HG03064 (cell line): ENCODE measurements around the gene SFTA2.
"Not testable (repeated sequence)": the region's sequence is repeated elsewhere in the genome, so short reads cannot be mapped to it uniquely, and the experiment has no call there.

Source experiments
- ATAC-seq: cut with Tn5 transposase; IDR thresholded peaks from one replicate; pipeline ENCODE4 v1.9.1; 2021; ENCODE audit warnings: low read depth; ENCODE audit not compliant: unreplicated experiment

The SFTA2 gene

GRCh38 chr6:30944051-30944450, 12.1 kb upstream of the SFTA2 start:
- ATAC-seq: no peak

GRCh38 chr6:30942338-30943060, 10.5 kb upstream of the SFTA2 start:
- ATAC-seq: no peak

DNA sequence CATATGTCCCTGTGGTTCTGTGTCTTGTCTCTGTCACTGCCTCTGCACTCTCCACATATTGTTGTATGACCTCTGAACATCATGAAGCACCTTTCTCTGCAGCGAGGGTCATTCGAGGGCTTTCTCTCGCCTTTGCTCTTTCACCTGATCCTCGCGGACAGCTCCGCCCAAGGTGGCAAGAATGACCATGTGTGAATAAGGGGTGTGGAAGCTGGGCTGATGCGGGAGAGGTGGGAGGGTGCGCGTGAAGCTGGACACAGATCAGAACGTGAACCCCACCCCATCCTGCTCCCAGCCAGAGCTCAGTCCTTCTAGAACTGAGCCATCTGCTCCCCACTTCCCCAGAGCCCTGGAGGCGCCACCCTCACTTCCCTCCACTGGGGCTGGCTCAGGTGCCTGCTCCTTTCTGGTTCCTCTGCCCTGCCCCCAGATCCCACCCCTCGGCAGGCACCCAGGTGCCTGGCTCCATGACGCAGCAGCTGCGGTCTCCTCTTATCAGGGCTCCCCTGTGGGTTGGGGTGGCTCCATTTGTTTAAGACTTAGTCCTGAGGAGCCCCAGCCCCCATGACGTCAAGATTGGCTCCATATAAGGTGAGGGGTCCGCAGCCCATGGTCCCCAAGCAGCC, 8.5 kb upstream of the SFTA2 start, which contains the start of gene MUCL3:
MUCL3 (plus strand) TSS at position 613 of the 626 bp plus-strand sequence. CDS start 27 bp downstream, outside the sequence.
- ATAC-seq: no peak

GRCh38 chr6:30939473-30939872, 7.5 kb upstream of the SFTA2 start:
- ATAC-seq: no peak

- ATAC-seq: no peak
Measured at GRCh38 chr6:30938730-30939129, 6.8 kb upstream of the SFTA2 start.

DNA sequence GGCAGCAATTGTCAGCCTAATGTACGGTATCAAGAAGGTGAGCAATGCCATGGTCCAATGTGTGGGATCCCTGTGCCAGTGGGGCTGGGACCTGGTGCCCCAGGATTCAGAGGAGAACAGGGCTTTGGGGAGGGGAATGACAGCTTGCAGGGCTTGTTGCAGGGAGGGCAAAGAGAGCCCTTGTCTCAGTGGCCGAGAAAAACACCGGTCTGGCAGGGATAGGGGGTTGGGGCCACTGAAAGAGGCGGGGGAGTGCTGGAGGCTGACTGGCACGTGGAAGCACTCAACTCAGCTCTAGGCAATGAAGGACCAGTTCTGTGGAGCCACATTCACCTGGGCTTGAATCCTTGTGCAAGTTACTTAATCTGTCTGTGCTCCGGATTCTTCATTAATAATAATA, 5.3 kb upstream of the SFTA2 start:
- no peak for ATAC-seq

DNA sequence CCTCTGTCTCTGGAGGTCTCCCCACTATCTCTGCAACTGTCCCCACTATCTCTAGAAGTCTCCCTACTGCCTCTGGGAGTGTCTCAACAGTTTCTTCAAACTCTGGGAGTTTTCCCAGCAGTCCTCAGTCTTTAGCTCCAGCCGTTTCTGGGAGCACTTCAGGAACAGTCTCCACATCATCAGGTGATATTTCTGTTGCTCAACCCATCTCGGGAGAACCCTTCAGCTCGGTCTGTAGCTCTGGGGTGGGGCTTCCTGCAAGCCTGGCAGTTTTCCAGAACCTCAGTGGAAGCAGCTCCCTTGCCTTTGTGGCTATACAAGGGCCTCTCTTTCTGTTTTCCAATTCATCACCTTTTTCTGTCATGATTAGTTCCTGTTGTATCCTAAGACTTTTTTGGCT, 3.0 kb upstream of the SFTA2 start:
- ATAC-seq: no peak

- no peak for ATAC-seq
Measured at GRCh38 chr6:30932665-30933365, 845 bp upstream of the SFTA2 start.

- ATAC-seq: no peak
Measured at GRCh38 chr6:30931272-30931671, 698 bp downstream of the SFTA2 start.

DNA sequence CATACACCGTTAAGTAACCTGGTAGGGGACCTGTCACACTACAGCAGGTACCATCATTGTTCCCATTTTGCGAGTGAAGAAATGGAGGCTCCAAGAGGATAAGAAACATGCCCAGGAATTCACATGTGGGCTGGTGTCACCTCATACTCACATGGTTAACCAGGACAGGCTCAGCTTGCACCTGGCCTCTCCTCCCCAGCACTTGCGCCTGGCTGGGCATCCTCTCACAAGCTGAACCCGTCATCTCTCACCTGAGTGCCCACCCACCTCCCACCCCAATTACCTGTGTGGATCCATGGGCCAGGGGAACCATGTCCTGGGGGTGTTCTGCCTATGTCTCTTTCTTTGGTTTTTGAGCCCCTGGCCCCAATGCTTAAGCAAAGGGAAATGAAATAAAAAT, 1.5 kb downstream of the SFTA2 start:
- no peak for ATAC-seq

- ATAC-seq: no peak
Measured at GRCh38 chr6:30928677-30929076, 3.3 kb downstream of the SFTA2 start.

GRCh38 chr6:30927080-30927479, 4.9 kb downstream of the SFTA2 start:
- ATAC-seq: not testable (repeated sequence)

DNA sequence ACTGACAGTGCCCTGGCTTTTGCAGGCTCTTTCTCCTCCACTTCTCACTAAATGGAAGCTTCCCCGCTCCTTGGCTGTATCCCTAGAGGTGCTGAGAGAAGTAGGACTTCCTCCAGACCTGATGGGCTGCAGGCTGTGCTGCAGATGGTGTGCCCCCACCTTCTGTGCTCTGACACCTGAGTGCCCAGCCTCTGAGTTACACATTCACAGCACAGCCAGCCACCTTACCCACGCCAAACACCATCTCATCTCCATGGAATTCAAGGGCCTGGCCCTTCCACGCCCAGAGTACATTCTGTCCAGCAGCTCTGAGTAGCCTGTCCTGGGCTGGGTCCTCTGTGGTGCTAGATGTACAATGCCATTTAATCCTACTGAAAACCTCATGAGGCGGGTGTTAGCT, 5.3 kb downstream of the SFTA2 start:
- no peak for ATAC-seq

GRCh38 chr6:30924040-30924627, 7.8 kb downstream of the SFTA2 start:
- ATAC-seq: not testable (repeated sequence)

- no peak for ATAC-seq
Measured at GRCh38 chr6:30922447-30922852, 9.5 kb downstream of the SFTA2 start.

DNA sequence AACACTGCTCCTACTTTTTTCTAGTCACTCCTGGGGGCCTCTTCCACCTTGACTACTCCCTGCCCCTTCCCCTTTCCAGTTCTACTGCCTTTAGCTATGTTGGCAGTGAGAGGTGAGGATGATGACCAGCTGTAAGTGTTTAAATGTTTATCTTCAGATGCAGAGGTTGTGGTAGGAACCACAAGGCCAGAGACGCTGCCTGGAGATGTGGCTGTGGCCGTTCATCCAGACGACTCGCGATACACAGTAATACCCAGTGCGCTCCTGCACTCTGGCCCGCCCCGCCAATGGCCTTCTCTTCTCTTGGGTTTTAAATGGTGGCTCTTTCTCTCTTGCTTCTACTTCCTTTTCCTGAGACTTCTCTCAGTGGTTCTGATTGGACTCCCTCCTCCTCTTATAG, 13.3 kb downstream of the SFTA2 start:
- ATAC-seq: no peak

DNA sequence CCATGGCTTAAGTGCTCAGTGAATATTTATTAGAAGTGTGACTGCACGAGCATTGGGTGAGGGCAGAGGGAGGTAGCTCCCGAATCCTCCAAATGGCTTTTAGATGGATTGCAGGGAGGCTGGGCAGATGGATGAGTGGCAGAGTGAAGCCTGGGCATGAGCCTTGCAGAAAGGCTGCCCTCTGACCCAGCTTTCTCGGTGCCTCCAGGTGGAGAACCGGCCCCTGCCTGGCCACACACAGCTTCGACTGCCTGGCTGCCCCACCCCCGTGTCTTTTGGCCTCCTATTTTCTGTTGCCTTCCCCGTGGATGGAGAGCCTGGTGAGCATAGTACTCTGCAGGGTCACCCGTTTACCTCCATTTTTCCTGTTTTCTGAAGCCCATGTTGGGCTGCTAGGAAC, 14.5 kb downstream of the SFTA2 start:
- no peak for ATAC-seq

DNA sequence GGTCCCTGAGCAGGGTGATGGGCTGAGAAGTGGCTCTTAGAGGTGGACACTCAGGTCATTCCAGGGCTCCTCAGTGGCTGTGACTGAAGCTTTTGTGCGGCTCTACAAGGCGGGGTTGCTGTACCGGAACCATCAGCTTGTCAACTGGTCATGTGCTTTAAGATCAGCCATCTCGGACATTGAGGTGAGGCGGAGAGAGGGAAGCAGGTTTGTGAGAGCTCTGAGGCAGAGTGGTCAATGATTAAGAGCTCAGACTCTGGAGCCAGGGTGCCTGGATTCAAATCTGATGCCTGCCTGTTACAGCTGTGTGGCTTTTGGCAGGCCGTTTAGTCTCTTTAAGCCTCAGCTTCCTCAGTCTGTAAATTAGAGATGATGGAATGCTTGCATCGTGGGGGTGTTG, 14.9 kb downstream of the SFTA2 start:
- no peak for ATAC-seq

- ATAC-seq: no peak
Measured at GRCh38 chr6:30915591-30915946, 16.4 kb downstream of the SFTA2 start.

DNA sequence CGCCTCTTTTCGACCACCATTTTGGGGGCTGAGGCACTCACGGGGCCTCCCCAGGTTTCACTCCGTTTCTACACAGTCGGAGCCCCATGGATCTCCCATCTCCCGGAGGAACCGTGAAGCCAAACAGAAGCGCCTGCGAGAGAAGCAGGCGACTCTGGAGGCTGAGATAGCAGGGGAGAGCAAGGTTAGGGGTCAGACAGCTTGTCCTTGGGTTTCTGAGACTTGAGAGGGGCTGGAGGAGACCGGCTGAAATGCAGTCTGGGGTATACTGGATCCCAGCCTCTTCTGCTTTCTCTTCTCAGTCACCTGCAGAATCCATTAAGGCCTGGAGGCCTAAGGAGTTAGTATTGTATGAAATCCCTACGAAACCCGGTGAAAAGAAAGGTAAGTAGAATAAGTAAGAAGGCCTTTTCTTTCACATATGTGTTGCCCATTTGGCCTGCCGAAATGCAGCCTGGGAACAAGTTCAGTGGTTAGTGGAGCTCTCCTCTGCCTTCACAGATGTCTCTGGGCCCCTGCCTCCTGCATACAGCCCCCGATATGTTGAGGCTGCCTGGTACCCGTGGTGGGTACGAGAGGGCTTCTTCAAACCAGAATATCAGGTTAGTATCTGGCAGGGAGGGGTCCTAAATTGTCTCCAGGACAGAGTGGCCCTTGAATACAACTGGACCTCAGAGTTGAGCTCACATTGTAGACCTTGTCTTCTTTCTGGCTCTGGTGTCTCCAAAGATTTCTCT, 16.9 kb downstream of the SFTA2 start:
- no peak for ATAC-seq
